Glomerular endothelial cell (primary cell): ENCODE data around the gene PTBP2. TPM values are rescaled to one million over a fixed set of nuclear protein-coding genes. Genes with fewer than 3 reads are reported as not detected.

ENCODE experiments used
- DNase-seq: peaks from one replicate; pipeline ENCODE4 v3.0.0-alpha.2; 2011; ENCODE audit warnings: low read depth, low spot score; ENCODE audit errors: extremely low read depth
- total RNA-seq: library from RNA; depleted of rRNA; stranded (reverse); fragments of >200 nt; gene quantifications from 2 replicates; pipeline ENCODE4 v1.2.3, GENCODE V29; 2015

The PTBP2 gene
- total RNA-seq, 1 donor from 2014 or later: 12.5 TPM

- DNase-seq: no peak
Observed at GRCh38 chr1:96815914-96816313, 94.3 kb downstream of the PTBP2 start.

- no peak for DNase-seq
Observed at GRCh38 chr1:96820107-96820506, 98.5 kb downstream of the PTBP2 start.

- DNase-seq: no peak
Observed at GRCh38 chr1:96820671-96821070, 99.1 kb downstream of the PTBP2 start.

DNA sequence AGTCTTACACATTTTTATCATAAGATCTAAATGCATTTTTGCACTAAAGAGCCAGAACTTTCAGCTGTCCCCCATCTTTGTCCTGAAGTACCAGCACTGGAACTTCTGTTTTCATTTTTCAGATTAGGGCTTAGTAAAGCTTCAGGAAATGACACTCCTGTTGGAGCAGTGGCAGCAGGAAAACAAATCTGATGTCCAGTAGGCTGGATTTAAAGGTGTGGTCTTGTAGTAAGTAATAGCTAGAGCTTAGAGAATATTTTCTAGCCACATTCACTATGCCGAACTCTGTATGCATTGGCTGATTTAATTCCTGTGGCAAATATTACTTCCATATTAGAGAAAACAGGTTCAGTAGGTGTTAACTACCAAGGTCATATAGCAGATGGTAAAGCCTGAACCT lies 103.6 kb downstream of the PTBP2 start:
- DNase-seq: no peak

DNA sequence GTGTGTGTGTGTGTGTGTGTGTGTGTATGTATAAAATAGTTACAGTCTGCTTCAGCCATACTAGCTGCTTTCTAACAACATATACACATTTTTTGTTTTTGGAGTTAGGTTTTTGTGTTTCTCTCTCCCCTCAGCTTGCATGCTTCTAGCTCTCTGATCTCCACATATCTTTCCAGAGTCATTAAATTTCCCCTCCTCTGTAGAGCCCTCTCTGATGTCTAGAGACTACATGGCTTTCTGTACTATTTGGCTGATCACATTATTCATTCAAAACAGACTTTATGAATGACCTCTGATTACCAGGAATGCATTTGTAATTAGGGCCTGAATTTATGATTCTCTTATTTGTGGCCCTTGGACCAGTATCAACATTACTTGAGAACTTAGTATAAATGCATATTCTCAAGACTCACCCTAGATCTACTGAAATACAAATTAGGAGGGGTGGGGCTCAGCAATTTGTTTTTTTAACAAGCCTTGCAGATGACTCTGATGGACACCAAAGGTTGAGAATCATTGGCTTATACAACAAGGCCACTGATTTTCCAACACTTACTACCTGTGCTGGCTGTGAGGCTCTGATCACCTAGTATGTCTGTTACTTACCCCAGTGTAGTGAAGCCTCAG lies 104.5 kb downstream of the PTBP2 start:
- DNase-seq: no peak

GRCh38 chr1:96833376-96833775 lies 111.8 kb downstream of the PTBP2 start:
- DNase-seq: no peak

- no peak for DNase-seq
Observed at GRCh38 chr1:96834986-96835385, 113.4 kb downstream of the PTBP2 start.

DNA sequence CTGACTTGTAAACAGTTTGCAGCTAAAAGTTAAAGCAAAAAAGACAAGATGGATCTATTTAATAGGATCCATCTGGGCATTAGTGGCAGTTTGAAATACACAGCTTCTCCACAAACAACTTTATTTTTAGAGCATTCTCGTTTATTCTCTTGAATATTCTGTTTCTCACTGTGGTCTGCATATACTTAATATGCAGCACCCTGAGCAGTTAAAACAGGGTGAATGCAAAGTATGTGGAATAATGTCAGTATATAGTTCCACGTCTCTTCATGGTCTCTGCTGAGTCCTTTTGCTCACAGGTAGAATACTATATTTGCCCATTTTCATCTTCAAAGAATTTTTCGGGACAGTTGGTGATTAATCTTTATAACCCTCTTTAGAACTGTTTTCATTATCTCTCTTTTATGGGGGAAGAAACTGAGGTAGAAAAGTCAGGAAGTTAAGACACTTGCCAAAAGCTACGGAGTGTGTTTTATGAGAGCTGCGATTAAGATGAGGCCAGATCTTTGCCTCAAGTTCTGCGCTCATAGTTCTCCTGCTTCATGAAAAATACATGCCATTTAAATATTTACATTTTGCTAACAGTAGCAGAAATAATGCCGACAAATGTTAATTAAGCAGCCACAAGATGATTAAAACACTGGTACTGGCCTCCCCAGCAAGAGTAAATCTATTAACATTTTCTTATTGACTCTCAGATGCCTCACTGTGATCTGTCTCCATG lies 115.6 kb downstream of the PTBP2 start:
- DNase-seq: no peak

DNA sequence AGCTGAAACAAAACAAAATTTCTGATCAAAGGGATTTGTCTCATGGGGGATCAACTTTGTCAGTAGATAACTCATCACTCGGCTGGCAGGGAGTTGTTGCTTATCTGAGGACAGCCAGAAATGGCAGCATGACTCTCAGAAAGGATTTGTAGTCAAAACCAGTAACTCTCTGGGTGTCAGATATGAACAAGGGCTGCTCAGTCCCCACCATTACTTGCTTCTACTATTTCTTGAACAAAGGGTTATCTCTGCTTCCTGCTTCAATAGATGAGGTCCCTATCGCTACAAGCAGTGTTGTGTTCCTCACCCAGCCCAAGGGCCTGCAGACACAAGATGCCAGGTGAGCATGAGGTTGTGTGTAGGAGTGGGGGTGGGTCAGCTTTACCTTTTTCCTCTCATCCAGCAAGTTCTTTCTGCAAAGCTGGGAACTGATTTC lies 116.2 kb downstream of the PTBP2 start:
- DNase-seq: no peak

- DNase-seq: no peak
Observed at GRCh38 chr1:96840396-96840795, 118.8 kb downstream of the PTBP2 start.

GRCh38 chr1:96842215-96842614 lies 120.6 kb downstream of the PTBP2 start:
- DNase-seq: no peak

GRCh38 chr1:96843196-96843595 lies 121.6 kb downstream of the PTBP2 start:
- DNase-seq: no peak

GRCh38 chr1:96843601-96844000 lies 122.0 kb downstream of the PTBP2 start:
- DNase-seq: no peak

DNA sequence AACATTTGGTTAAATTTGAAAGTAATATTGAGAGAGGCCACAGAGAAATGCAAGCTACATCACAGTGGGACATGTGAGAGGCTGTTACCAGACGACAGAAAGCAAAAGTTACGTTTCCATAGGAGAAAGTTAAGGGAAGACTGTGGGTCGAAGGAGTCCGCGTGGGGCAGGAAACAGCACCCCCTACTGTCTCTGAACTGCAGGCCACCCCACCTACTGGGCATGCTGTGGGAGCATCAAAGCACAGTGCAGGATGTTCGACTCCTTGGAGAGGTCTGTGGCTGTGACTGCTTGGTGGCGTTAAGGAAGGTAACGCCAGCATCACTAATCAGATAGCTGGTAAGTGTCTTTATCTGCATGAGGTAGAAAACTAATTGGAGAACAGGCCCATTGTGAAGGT lies 123.9 kb downstream of the PTBP2 start:
- DNase-seq: no peak

DNA sequence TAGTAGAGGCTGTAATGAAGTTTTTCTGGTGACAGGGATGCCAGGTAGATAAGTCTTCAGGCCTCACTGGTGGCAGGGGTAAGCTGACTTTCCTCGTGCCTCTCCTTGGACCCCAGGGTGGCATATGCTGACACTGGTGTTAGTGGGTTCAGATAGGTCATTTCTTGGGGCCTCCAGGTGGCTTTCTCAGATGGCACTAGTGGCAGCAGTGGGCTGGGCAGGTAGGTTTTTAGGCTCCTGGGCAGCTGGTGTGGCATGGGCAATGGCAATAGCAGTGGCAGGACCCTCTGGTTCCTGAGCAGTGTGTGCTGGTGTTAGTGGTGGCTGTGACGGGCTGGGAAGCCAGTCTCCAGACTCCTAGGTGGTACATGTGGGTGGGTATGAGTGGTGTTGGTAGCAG lies 140.3 kb downstream of the PTBP2 start:
- DNase-seq: no peak

DNA sequence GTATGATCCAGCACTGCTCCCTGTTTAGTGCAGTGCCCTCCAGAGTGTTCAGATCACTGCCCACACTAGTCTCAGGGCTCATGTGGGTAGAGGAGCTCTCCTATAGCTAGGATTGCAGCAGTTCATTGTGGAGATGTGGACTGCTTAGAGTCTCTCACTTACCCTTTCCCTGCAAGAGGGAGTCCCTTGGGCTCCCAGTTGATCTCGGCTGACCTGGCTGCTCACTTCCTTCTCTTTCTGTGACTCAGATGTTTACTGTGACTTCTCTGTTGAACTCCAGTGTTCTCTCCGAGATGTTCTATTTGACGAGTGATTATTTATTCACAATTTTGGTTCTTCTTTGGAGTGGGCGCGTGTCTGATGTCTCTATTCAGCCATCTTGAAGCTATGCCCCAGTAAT lies 141.9 kb downstream of the PTBP2 start:
- no peak for DNase-seq
